OCI-LY7 (cell line): ENCODE data around the gene LRG1. TPM values are rescaled to one million over a fixed set of nuclear protein-coding genes. Genes with fewer than 3 reads are reported as not detected.

Experiments
- BruUV-seq: library from RNA; stranded (reverse); fragments of 400-500 nt; replicated peaks from 2 replicates; lab custom pipeline; 2021; lab: Mats Ljungman, UMichigan
- CTCF ChIA-PET: fragments of 300-600 bp; sonication (Branson Sonifier 250); formaldehyde crosslinking; loops from one replicate; lab custom pipeline; 2022; ENCODE audit warnings: antibody characterized with exemption; ENCODE audit not compliant: unreplicated experiment; lab: Charles Lee
- POLR2A ChIA-PET: fragments of 300-600 bp; sonication (Branson Sonifier 250); formaldehyde crosslinking; loops from one replicate; lab custom pipeline; 2022; ENCODE audit warnings: antibody characterized with exemption; lab: Charles Lee
- DNase-seq: peaks from one replicate; pipeline ENCODE4 v3.0.0-alpha.2; 2015; ENCODE audit warnings: low spot score
- H2AFZ ChIP-seq: fragments of 200-600 bp; sonication (generic), shearing (Covaris generic); 2 replicates; pipeline ENCODE4 v1.6.1; 2014; ENCODE audit warnings: mild to moderate bottlenecking, antibody characterized with exemption, low read length, moderate library complexity
- H3K27ac ChIP-seq: fragments of 200-600 bp; sonication (generic); 2 replicates; pipeline ENCODE4 v1.5.1; 2014; ENCODE audit warnings: mixed run types, low read depth, mild to moderate bottlenecking, moderate library complexity, low read length, inconsistent platforms; ENCODE audit not compliant: poor library complexity, severe bottlenecking
- H3K36me3 ChIP-seq: fragments of 200-600 bp; sonication (generic); 2 replicates; pipeline ENCODE4 v1.6.1; 2014; ENCODE audit warnings: mild to moderate bottlenecking, antibody characterized with exemption, low read length, moderate library complexity, mixed read lengths; ENCODE audit not compliant: insufficient read depth
- H3K4me1 ChIP-seq: fragments of 200-600 bp; sonication (generic); 2 replicates; pipeline ENCODE4 v1.5.1; 2014; ENCODE audit warnings: mild to moderate bottlenecking, low read length; ENCODE audit not compliant: insufficient read depth, poor library complexity, severe bottlenecking
- H3K4me2 ChIP-seq: fragments of 200-600 bp; sonication (generic); 2 replicates; pipeline ENCODE4 v1.6.1; 2014; ENCODE audit warnings: mild to moderate bottlenecking, low read length
- H3K4me3 ChIP-seq: fragments of 200-600 bp; sonication (generic); 2 replicates; pipeline ENCODE4 v1.5.1; 2014; ENCODE audit warnings: mild to moderate bottlenecking, low read depth, low read length; ENCODE audit not compliant: poor library complexity, severe bottlenecking
- H3K79me2 ChIP-seq: fragments of 200-600 bp; sonication (generic); 2 replicates; pipeline ENCODE4 v1.6.1; 2016; ENCODE audit warnings: low read depth, mild to moderate bottlenecking, low read length, moderate library complexity, mixed read lengths; ENCODE audit not compliant: insufficient read depth
- H3K9me2 ChIP-seq: fragments of 200-600 bp; sonication (generic); 2 replicates; pipeline ENCODE4 v1.6.1; 2016; ENCODE audit warnings: mild to moderate bottlenecking, low read length, mixed read lengths; ENCODE audit not compliant: insufficient read depth
- H3K9me3 ChIP-seq: fragments of 200-600 bp; sonication (generic); 2 replicates; pipeline ENCODE4 v1.6.1; 2014; ENCODE audit warnings: mild to moderate bottlenecking, mixed run types, low read length, mixed read lengths
- H4K20me1 ChIP-seq: fragments of 200-600 bp; sonication (generic); 2 replicates; pipeline ENCODE4 v1.6.1; 2014; ENCODE audit warnings: mild to moderate bottlenecking, antibody characterized with exemption, low read length, moderate library complexity, mixed read lengths; ENCODE audit not compliant: insufficient read depth
- EZH2phosphoT487 ChIP-seq: fragments of 200-600 bp; sonication (generic); IDR thresholded peaks from 2 replicates; pipeline ENCODE4 v1.6.1; 2018; ENCODE audit warnings: low read depth, borderline replicate concordance, mild to moderate bottlenecking, mixed run types, antibody characterized with exemption, low read length, moderate library complexity, mixed read lengths
- intact Hi-C: fragments of 100-400 bp; cut with micrococcal nuclease; formaldehyde crosslinking; loops from one replicate; pipeline ENCODE4 v1.10.0; 2022; ENCODE audit not compliant: unreplicated experiment
- total RNA-seq, 2 experiments: library from RNA; depleted of rRNA in 1 of 2; stranded (reverse); fragments of >200 nt in 1 of 2; shearing (Covaris generic) in 1 of 2; gene quantifications; 2 replicates each; pipeline ENCODE4 v1.2.3, GENCODE V29; 2014 to 2022
- TF ChIP-seq, protein P1 (sequence below): fragments of 200-600 bp; sonication (generic); conservative IDR thresholded peaks from 2 replicates; pipeline ENCODE4 v1.5.1; 2014; ENCODE audit warnings: mild to moderate bottlenecking, antibody characterized with exemption, low read length, moderate library complexity, mixed read lengths

The LRG1 gene
- total RNA-seq, 2 experiments from 2014 or later, result 1.6 to 1.9 TPM

DNA sequence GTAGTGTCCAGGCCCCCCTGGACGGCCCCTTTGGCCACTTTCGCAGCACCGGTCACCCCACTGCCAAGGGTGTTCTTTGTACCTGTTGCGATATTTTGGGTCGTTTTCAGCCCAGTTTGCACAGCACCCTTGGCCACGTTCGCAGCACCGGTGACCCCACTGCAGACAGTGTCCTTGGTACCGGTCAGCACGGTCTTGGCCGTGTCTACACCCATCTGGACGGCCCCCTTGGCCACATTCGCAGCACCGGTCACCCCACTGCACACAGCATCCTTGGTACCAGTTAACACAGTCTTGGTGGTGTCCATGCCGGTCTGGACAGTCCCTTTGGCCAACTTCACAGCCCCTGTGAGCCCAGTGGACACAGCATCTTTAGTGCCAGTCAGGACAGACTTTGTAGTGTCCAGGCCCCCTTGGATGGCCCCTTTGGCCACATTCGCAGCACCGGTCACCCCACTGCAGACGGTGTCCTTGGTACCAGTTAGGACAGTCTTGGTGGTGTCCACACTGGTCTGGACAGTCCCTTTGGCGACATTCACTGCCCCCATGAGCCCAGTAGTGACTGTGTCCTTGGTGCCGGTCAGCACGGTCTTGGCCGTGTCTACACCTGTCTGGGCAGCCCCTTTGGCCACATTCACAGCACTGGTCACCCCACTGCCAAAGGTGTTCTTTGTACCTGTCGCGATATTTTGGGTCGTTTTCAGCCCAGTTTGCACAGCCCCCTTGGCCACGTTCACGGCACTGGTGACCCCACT is 28.4 kb downstream of the LRG1 start:
- Histone ChIP-seq H3K36me3 (no peaks in the 10 kb centered on the region), H3K4me3 (no peak overlapping the region), H3K4me2 (no peak overlapping the region), H3K9me2 (no peaks in the 10 kb centered on the region), H3K9me3 (no peaks in the 10 kb centered on the region), H3K27ac (no peak overlapping the region), H3K4me1 (no peaks in the 10 kb centered on the region), H4K20me1 (no peaks in the 10 kb centered on the region), H3K79me2 (no peaks in the 10 kb centered on the region), H2AFZ (no peak overlapping the region)
- BruUV-seq, result no TSS peak
- intact Hi-C loops, result no loop called here
- TF ChIP-seq EZH2phosphoT487, result no peak
- TF ChIP-seq, protein P1, sequence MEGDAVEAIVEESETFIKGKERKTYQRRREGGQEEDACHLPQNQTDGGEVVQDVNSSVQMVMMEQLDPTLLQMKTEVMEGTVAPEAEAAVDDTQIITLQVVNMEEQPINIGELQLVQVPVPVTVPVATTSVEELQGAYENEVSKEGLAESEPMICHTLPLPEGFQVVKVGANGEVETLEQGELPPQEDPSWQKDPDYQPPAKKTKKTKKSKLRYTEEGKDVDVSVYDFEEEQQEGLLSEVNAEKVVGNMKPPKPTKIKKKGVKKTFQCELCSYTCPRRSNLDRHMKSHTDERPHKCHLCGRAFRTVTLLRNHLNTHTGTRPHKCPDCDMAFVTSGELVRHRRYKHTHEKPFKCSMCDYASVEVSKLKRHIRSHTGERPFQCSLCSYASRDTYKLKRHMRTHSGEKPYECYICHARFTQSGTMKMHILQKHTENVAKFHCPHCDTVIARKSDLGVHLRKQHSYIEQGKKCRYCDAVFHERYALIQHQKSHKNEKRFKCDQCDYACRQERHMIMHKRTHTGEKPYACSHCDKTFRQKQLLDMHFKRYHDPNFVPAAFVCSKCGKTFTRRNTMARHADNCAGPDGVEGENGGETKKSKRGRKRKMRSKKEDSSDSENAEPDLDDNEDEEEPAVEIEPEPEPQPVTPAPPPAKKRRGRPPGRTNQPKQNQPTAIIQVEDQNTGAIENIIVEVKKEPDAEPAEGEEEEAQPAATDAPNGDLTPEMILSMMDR, result no peak
- no peak for DNase-seq
- ChIA-PET POLR2A (no interaction called here), CTCF (no interaction called here)

DNA sequence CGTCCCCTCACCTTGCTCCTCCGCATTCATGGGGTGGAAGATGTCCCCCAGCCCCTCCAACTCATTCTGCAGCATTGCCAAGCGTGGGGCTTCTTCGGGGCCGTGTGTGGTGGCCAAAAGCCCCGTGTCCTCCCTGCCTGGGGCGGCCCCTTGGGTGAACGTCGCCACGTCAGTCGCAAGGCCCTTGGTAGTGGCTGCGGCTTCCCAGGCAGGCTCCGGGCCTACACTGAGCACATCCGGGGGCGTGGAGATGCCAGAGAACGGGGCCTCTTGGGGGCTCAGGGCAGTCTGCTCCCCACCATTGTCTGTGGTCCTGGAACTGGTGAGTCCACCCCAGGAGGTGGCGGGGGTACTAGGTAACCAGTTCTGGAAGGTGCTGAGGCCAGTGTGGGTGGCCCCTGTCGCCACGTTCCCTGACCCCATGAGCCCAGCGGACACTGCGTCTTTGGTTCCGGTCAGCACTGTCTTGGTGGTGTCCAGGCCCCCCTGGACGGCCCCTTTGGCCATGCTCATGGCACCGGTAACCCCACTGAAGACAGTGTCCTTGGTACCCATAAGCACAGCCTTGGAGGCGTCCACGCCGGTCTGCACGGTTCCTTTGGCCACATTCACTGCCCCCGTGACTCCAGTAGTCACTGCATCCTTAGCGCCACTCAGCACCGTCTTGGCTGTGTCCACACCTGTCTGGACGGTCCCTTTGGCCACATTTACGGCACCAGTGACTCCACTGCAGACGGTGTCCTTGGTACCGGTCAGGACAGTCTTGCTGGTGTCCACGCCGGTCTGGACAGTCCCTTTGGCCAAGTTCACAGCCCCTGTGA is 29.2 kb downstream of the LRG1 start:
- H3K4me2 ChIP-seq, result no peak overlapping the region
- ChIA-PET CTCF (no interaction called here), POLR2A (no interaction called here)
- no peak overlapping the region for H2AFZ ChIP-seq
- no peaks in the 10 kb centered on the region for H3K4me1 ChIP-seq
- intact Hi-C loops, result no loop called here
- DNase-seq, result no peak
- no peaks in the 10 kb centered on the region for H3K36me3 ChIP-seq
- no TSS peak for BruUV-seq
- H3K9me3 ChIP-seq, result no peaks in the 10 kb centered on the region
- H3K4me3 ChIP-seq, result no peak overlapping the region
- H3K9me2 ChIP-seq, result no peaks in the 10 kb centered on the region
- no peak overlapping the region for H3K27ac ChIP-seq
- H3K79me2 ChIP-seq, result no peaks in the 10 kb centered on the region
- no peak for TF ChIP-seq EZH2phosphoT487
- TF ChIP-seq, protein P1, result no peak
- no peaks in the 10 kb centered on the region for H4K20me1 ChIP-seq

DNA sequence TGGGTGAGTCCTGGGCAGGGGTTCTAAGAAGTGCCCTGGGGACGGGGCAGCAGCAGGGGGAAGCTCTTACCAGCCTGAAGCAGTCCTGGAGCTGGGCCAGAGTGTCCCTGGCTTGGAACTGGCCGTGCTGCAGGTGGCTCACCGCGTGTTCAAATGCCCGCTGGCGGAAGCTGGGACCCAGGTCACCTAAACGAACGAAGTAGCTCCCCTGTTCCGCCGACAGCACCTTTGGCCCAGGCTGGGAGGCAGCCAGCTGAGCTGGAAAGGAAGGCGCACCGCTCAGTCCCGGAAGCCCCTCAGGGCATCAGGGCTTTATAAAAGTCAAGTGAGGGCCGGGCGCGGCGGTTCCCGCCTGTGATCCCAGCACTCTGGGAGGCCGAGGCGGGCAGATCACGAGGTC is 31.1 kb downstream of the LRG1 start:
- no peak overlapping the region for H3K27ac ChIP-seq
- no peak overlapping the region for H3K4me3 ChIP-seq
- TF ChIP-seq, protein P1, result no peak
- no peak for TF ChIP-seq EZH2phosphoT487
- no peak for DNase-seq
- H3K36me3 ChIP-seq, result peaks cover 3% of the 10 kb centered on the region; the same call in 1 of the 2 replicates
- no peaks in the 10 kb centered on the region for H4K20me1 ChIP-seq
- ChIA-PET CTCF (no interaction called here), POLR2A (no interaction called here)
- H3K4me1 ChIP-seq, result no peaks in the 10 kb centered on the region
- no peak overlapping the region for H2AFZ ChIP-seq
- H3K4me2 ChIP-seq, result no peak overlapping the region
- H3K9me3 ChIP-seq, result no peaks in the 10 kb centered on the region
- no TSS peak for BruUV-seq
- no peaks in the 10 kb centered on the region for H3K79me2 ChIP-seq
- H3K9me2 ChIP-seq, result no peaks in the 10 kb centered on the region
- intact Hi-C loops, result no loop called here
